ENCODE measurements around the gene YOD1.

DNA sequence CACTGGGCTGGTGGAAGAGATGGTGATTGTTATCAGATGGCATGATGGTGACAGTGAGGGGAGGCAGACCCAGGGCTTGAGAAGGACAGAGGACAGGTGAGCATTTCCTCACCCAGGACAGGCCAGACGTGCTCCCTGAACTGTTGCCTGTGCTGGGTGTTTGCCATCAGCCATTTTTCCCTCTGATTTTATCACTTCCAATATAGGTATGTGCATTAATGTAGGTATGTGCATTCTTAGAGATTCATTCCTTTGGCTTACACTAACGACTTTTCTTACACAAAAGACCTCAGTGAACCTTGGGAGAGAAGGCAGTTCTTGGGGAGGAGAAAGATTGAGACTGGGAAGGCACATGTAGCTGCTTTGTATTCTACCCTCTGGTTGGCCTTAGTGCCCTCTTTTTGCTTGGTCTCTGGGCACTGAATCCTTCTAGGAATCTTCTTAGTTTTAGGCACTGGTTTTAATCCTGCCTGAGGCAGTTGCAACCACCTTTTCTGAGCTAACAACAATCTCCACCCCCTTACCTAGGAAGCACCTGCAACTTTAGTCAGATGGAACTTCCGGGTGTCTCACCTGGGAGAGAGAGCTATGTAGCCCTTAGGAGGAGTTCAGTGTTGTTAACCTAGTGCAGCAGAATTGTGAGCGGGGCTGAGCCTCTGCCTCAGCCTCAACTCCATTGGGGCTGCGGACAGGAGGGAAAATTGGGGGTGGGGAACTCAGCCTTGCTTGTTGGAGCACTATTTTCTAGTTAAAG, 49.3 kb downstream of the YOD1 start:
- TF ChIP-seq, protein P1, sequence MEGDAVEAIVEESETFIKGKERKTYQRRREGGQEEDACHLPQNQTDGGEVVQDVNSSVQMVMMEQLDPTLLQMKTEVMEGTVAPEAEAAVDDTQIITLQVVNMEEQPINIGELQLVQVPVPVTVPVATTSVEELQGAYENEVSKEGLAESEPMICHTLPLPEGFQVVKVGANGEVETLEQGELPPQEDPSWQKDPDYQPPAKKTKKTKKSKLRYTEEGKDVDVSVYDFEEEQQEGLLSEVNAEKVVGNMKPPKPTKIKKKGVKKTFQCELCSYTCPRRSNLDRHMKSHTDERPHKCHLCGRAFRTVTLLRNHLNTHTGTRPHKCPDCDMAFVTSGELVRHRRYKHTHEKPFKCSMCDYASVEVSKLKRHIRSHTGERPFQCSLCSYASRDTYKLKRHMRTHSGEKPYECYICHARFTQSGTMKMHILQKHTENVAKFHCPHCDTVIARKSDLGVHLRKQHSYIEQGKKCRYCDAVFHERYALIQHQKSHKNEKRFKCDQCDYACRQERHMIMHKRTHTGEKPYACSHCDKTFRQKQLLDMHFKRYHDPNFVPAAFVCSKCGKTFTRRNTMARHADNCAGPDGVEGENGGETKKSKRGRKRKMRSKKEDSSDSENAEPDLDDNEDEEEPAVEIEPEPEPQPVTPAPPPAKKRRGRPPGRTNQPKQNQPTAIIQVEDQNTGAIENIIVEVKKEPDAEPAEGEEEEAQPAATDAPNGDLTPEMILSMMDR (conservative IDR thresholded peaks at IDR 0.05; ENCODE audit: low read depth, low read length): no peak
- no peak for TF ChIP-seq EZH2 (IDR thresholded peaks at IDR 0.05; ENCODE audit: low read length, unreplicated experiment)
- no peak for TF ChIP-seq EZH2phosphoT487 (IDR thresholded peaks at IDR 0.05; ENCODE audit: borderline replicate concordance, low read length)

Measured in PC-3 (cell line).